AG04450 (cell line): ENCODE measurements around the gene SLC39A6. TPM values are rescaled to one million over a fixed set of nuclear protein-coding genes. Genes with fewer than 3 reads are reported as not detected.

Experiments used
- CTCF ChIA-PET: fragments of 300-600, 350-600 bp; formaldehyde crosslinking; extraction: SDS; loops from one replicate; lab custom pipeline; 2022; ENCODE audit warnings: antibody characterized with exemption, inconsistent platforms; lab: Charles Lee
- POLR2A ChIA-PET: fragments of 350-600 bp; formaldehyde crosslinking; extraction: SDS; loops from one replicate; lab custom pipeline; 2021; ENCODE audit warnings: antibody characterized with exemption, inconsistent platforms; lab: Yijun Ruan, JAX
- DNase-seq: peaks from one replicate; pipeline ENCODE4 v3.0.0-alpha.2; 2011; ENCODE audit warnings: low read depth, low spot score
- H3K27ac ChIP-seq: one replicate; pipeline ENCODE4 v1.5.1; 2012; ENCODE audit warnings: low read depth, low read length, control low read depth
- H3K27me3 ChIP-seq: one replicate; pipeline ENCODE4 v1.6.0; 2012; ENCODE audit warnings: low read length; ENCODE audit not compliant: control insufficient read depth, insufficient read depth
- H3K4me3 ChIP-seq: 2 replicates; pipeline ENCODE4 v1.5.1; 2011; ENCODE audit warnings: mild to moderate bottlenecking, low read depth, low read length, control low read depth
- H3K9me3 ChIP-seq: 2 replicates; pipeline ENCODE4 v1.5.1; 2012; ENCODE audit warnings: low read length; ENCODE audit not compliant: control insufficient read depth, insufficient read depth
- CTCF ChIP-seq: IDR thresholded peaks from 2 replicates; pipeline ENCODE4 v1.5.1; 2011; ENCODE audit warnings: low read depth, low read length, control low read depth, inconsistent platforms
- polyA plus RNA-seq: library from polyadenylated mRNA; depleted of rRNA; stranded (reverse); fragments of >200 nt; gene quantifications from 2 replicates; pipeline ENCODE4 v1.2.3, GENCODE V29; 2011

The SLC39A6 gene
- polyA plus RNA-seq, 1 experiment = 123 TPM

- DNase-seq = peak; percentile 63
- Histone ChIP-seq H3K4me3 (no peak overlapping the region), H3K27ac (peak overlapping the region; percentile 90), H3K9me3 (no peaks in the 10 kb centered on the region), H3K27me3 (no peaks in the 10 kb centered on the region)
- POLR2A ChIA-PET = interaction anchor here (0.6 to 1.2 kb wide), 2 partner anchors 9 to 29 kb away, joined by 3 to 6 read pairs; partner anchors contain the start of genes ELP2 and SLC39A6
- CTCF ChIA-PET = interaction anchor here (1.8 kb wide), 1 partner anchor 63 kb away, joined by 4 read pairs; no protein-coding TSS in a partner anchor
- TF ChIP-seq CTCF = no peak
Observed at GRCh38 chr18:36158266-36158867, 29.2 kb upstream of the SLC39A6 start.

- peak overlapping the region; percentile 91 for H3K27ac ChIP-seq
- H3K27me3 ChIP-seq = no peaks in the 10 kb centered on the region
- no peak overlapping the region for H3K4me3 ChIP-seq
- CTCF ChIA-PET = interaction anchor here (1.0 to 1.8 kb wide), 2 partner anchors 62 to 127 kb away, joined by 3 to 4 read pairs; no protein-coding TSS in a partner anchor
- no peak for TF ChIP-seq CTCF
- no peaks in the 10 kb centered on the region for H3K9me3 ChIP-seq
- DNase-seq = no peak
- POLR2A ChIA-PET = interaction anchor here (1.2 kb wide), 1 partner anchor 28 kb away, joined by 3 read pairs; the partner anchor contains the start of genes ELP2 and SLC39A6
Observed at GRCh38 chr18:36157441-36157840, 28.3 kb upstream of the SLC39A6 start.

GRCh38 chr18:36155851-36156757 is 27.0 kb upstream of the SLC39A6 start:
- no peak for TF ChIP-seq CTCF
- Histone ChIP-seq H3K9me3 (no peaks in the 10 kb centered on the region), H3K27me3 (no peaks in the 10 kb centered on the region), H3K27ac (no peak overlapping the region), H3K4me3 (no peak overlapping the region)
- ChIA-PET POLR2A (no interaction called here), CTCF (interaction anchor here (0.6 to 1.0 kb wide), 2 partner anchors 86 to 129 kb away, joined by 3 read pairs; no protein-coding TSS in a partner anchor)
- no peak for DNase-seq

GRCh38 chr18:36153771-36154170 is 24.6 kb upstream of the SLC39A6 start:
- no peak for DNase-seq
- Histone ChIP-seq H3K27ac (peak overlapping the region; percentile 94), H3K27me3 (no peaks in the 10 kb centered on the region), H3K4me3 (no peak overlapping the region), H3K9me3 (no peaks in the 10 kb centered on the region)
- no peak for TF ChIP-seq CTCF
- POLR2A ChIA-PET = no interaction called here
- CTCF ChIA-PET = no interaction called here
